Osteoblast (primary cell): ENCODE results near the gene GFOD1. TPM values are rescaled to one million over a fixed set of nuclear protein-coding genes. Genes with fewer than 3 reads are reported as not detected.

Experiments used
- DNase-seq: peaks from one replicate; pipeline ENCODE4 v3.0.0; 2011; ENCODE audit warnings: low spot score, mixed read lengths; ENCODE audit not compliant: insufficient read length; ENCODE audit errors: missing footprints
- H2AFZ ChIP-seq: 2 replicates; pipeline ENCODE4 v1.6.0; 2011; ENCODE audit warnings: mild to moderate bottlenecking, low read length
- H3K27ac ChIP-seq: 2 replicates; pipeline ENCODE4 v1.5.1; 2011; ENCODE audit warnings: mild to moderate bottlenecking, low read depth, low read length, moderate library complexity
- H3K27me3 ChIP-seq: 2 replicates; pipeline ENCODE4 v1.6.0; 2012; ENCODE audit warnings: mild to moderate bottlenecking, control low read depth, inconsistent platforms, low read length, moderate library complexity; ENCODE audit not compliant: insufficient read depth
- H3K36me3 ChIP-seq: 2 replicates; pipeline ENCODE4 v1.5.1; 2011; ENCODE audit warnings: mild to moderate bottlenecking, low read length, control low read depth, moderate library complexity; ENCODE audit not compliant: insufficient read depth
- H3K4me1 ChIP-seq: 2 replicates; pipeline ENCODE4 v1.5.1; 2011; ENCODE audit warnings: mild to moderate bottlenecking, low read length, control low read depth, moderate library complexity; ENCODE audit not compliant: insufficient read depth
- H3K4me2 ChIP-seq: 2 replicates; pipeline ENCODE4 v1.6.0; 2011; ENCODE audit warnings: mild to moderate bottlenecking, low read length; ENCODE audit not compliant: insufficient read depth
- H3K4me3 ChIP-seq: fragments of 200-600 bp; sonication (generic); 3 replicates; pipeline ENCODE4 v1.5.1; 2012; ENCODE audit warnings: mild to moderate bottlenecking, low read length, inconsistent platforms; ENCODE audit not compliant: insufficient read depth
- H3K79me2 ChIP-seq: 2 replicates; pipeline ENCODE4 v1.6.0; 2012; ENCODE audit warnings: mild to moderate bottlenecking, low read length, control low read depth, inconsistent platforms; ENCODE audit not compliant: insufficient read depth
- H3K9me3 ChIP-seq: 2 replicates; pipeline ENCODE4 v1.5.1; 2011; ENCODE audit warnings: low read depth, low read length, control low read depth
- H4K20me1 ChIP-seq: 2 replicates; pipeline ENCODE4 v1.6.0; 2012; ENCODE audit warnings: mild to moderate bottlenecking, low read length, control low read depth; ENCODE audit not compliant: insufficient read depth
- CTCF ChIP-seq: IDR thresholded peaks from 2 replicates; pipeline ENCODE4 v1.5.1; 2011; ENCODE audit warnings: mild to moderate bottlenecking, low read depth, low read length, moderate library complexity; ENCODE audit errors: extremely low read depth
- total RNA-seq: library from RNA; depleted of rRNA; stranded (reverse); fragments of >200 nt; gene quantifications from 2 replicates; pipeline ENCODE4 v1.2.3, GENCODE V29; 2012

Gene GFOD1
- total RNA-seq, 1 donor, result 3.6 TPM

DNA sequence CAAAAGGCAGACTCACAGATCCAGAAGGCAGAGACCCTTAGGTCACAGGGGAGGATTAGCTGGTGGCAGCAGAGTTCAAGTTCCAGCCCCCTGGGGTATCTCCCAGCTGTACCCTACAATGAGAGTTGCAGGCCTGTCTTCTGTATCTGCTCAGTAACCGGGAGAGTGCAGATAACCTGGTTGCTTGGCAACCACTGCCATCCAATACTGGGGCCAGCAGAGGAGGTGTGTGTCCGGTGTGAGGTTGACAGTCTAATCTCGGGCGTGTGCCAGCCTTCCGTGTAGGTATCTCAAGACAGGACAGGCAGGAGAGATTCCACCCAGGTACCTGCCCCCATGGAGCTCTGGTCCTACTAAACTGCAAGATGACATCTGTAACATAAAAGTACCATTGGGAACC is 102.4 kb downstream of the GFOD1 start:
- Histone ChIP-seq H3K4me1 (no peaks in the 10 kb centered on the region), H3K9me3 (no peaks in the 10 kb centered on the region), H2AFZ (no peak overlapping the region), H3K27ac (no peak overlapping the region), H3K79me2 (no peaks in the 10 kb centered on the region), H3K4me3 (no peak overlapping the region), H4K20me1 (no peaks in the 10 kb centered on the region), H3K27me3 (no peaks in the 10 kb centered on the region), H3K36me3 (no peaks in the 10 kb centered on the region), H3K4me2 (no peak overlapping the region)
- no peak for DNase-seq
- no peak for TF ChIP-seq CTCF

DNA sequence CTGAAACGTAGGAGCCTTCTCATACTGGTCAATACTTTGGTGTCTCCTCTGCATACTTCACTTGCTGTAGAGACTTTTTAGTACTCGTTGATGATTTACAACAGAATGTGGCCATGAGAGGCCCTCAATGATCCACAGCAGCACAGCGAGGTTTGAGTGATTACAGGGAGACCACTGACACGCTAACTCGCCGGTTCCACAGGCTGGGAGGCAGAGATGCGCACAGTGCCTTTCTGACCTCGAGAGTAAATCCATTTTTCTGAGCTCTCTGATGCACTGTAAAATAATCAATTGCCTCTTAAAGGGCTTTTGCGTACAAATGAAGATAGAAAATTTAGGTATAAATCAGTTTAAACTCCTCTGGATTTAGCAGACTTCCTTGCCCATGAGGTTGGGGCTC is 102.9 kb downstream of the GFOD1 start:
- no peaks in the 10 kb centered on the region for H4K20me1 ChIP-seq
- no peaks in the 10 kb centered on the region for H3K79me2 ChIP-seq
- no peaks in the 10 kb centered on the region for H3K9me3 ChIP-seq
- TF ChIP-seq CTCF, result no peak
- no peak for DNase-seq
- no peak overlapping the region for H3K4me3 ChIP-seq
- no peaks in the 10 kb centered on the region for H3K36me3 ChIP-seq
- no peaks in the 10 kb centered on the region for H3K4me1 ChIP-seq
- H3K27me3 ChIP-seq, result no peaks in the 10 kb centered on the region
- no peak overlapping the region for H3K4me2 ChIP-seq
- H3K27ac ChIP-seq, result no peak overlapping the region
- H2AFZ ChIP-seq, result no peak overlapping the region

DNA sequence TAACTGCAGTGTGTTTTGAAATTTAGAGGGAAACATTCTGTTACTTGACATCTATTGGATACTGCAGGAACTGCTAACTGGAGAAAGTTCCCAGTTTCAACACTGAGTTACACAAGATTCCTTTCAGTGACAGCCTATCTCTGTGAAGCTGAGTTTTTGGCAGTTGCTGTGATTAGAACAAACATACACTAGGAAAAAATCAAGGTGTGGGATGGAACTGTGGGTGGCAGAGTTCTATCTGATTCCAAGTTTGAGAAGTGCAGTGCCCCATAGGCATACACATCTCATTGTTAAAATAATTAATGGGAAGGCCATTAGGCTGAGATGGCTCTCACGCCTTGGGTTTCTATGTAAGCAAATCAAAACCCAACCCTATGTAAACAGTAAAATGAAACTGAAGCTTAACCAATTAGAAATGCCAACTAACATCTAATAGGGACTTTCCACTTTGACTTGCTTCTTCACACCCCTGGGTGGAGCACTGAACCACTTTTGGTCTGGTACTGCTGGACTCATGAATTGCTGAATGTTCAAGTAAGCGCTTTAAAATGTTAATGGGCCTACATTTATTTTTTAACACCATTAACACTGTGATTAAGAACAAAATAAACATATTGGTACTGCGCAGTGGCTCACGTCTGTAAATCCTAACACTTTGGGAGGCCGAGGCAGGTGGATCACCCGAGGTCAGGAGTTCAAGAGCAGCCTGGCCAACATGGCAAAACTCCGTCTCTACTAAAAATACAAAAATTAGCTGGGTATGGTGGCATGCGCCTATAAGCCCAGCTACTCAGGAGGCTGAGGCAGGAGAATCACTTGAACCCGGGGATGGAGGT is 103.9 kb downstream of the GFOD1 start:
- no peak overlapping the region for H3K4me2 ChIP-seq
- H3K9me3 ChIP-seq, result no peaks in the 10 kb centered on the region
- H4K20me1 ChIP-seq, result no peaks in the 10 kb centered on the region
- no peak overlapping the region for H3K27ac ChIP-seq
- no peaks in the 10 kb centered on the region for H3K79me2 ChIP-seq
- H3K4me1 ChIP-seq, result no peaks in the 10 kb centered on the region
- DNase-seq, result no peak
- peak overlapping the region; percentile 35 for H2AFZ ChIP-seq
- H3K4me3 ChIP-seq, result no peak overlapping the region
- H3K27me3 ChIP-seq, result no peaks in the 10 kb centered on the region
- peak; percentile 16 for TF ChIP-seq CTCF
- H3K36me3 ChIP-seq, result no peaks in the 10 kb centered on the region

- H3K9me3 ChIP-seq, result no peaks in the 10 kb centered on the region
- H4K20me1 ChIP-seq, result no peaks in the 10 kb centered on the region
- H3K27ac ChIP-seq, result no peak overlapping the region
- TF ChIP-seq CTCF, result no peak
- H3K27me3 ChIP-seq, result no peaks in the 10 kb centered on the region
- no peak for DNase-seq
- H3K4me2 ChIP-seq, result no peak overlapping the region
- H2AFZ ChIP-seq, result no peak overlapping the region
- H3K4me1 ChIP-seq, result no peaks in the 10 kb centered on the region
- no peaks in the 10 kb centered on the region for H3K79me2 ChIP-seq
- no peak overlapping the region for H3K4me3 ChIP-seq
- H3K36me3 ChIP-seq, result no peaks in the 10 kb centered on the region
Observed at GRCh38 chr6:13380761-13381160, 106.6 kb downstream of the GFOD1 start.
